DMS114 treated with DMSO at 0.1 percent for 48 hours (cell line): Measurements from ENCODE around the gene FHIP1A.

Experiments used
- DNase-seq: peaks from one replicate; lab custom pipeline; 2025; ENCODE audit not compliant: unreplicated experiment; lab: John Stamatoyannopoulos, UW

The FHIP1A gene

GRCh38 chr4:151455212-151455611 lies 46.2 kb downstream of the FHIP1A start:
- no peak for DNase-seq

GRCh38 chr4:151458148-151458547 lies 49.2 kb downstream of the FHIP1A start:
- no peak for DNase-seq
